Esophagus squamous epithelium (tissue), 4 donors: Measurements from ENCODE around the gene TBC1D5.

Experiments used
- POLR2A ChIP-seq, 4 donors: fragments of 450-650 bp; IDR thresholded peaks; one replicate each; pipeline ENCODE4 v1.6.1; 2017; ENCODE audit warnings: antibody characterized with exemption in 4 of 4, mild to moderate bottlenecking in 4 of 4, moderate library complexity in 3 of 4
- TF ChIP-seq, protein P1 (sequence below), 6 experiments: fragments of 450-650 bp in 4 of 6; fragments of 200-600 bp in 2 of 6; sonication (generic) in 2 of 6; IDR thresholded peaks; one replicate each; pipeline ENCODE4 v1.5.1; 2016 to 2019; ENCODE audit warnings: antibody characterized with exemption in 6 of 6, mild to moderate bottlenecking in 4 of 6, moderate library complexity in 4 of 6

DNA sequence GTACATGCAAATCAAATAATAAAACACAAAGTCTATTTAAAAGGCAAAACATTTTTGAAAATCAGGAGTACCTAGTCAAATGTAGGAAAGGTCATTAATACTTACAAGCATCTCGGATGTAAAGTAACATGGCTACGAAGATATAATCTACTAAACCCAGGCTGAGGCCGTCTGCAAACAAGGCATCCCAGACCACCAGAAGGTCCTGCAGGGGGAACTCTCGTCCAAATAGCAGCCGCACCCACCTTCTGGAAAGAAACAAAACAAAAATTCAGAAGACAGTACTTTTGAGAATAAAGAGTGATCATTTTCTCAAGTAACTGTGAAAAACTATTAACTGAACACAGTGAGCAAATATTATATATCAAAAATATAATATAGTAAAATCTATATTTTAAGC is 434.5 kb downstream of the TBC1D5 start:
- TF ChIP-seq, protein P1, sequence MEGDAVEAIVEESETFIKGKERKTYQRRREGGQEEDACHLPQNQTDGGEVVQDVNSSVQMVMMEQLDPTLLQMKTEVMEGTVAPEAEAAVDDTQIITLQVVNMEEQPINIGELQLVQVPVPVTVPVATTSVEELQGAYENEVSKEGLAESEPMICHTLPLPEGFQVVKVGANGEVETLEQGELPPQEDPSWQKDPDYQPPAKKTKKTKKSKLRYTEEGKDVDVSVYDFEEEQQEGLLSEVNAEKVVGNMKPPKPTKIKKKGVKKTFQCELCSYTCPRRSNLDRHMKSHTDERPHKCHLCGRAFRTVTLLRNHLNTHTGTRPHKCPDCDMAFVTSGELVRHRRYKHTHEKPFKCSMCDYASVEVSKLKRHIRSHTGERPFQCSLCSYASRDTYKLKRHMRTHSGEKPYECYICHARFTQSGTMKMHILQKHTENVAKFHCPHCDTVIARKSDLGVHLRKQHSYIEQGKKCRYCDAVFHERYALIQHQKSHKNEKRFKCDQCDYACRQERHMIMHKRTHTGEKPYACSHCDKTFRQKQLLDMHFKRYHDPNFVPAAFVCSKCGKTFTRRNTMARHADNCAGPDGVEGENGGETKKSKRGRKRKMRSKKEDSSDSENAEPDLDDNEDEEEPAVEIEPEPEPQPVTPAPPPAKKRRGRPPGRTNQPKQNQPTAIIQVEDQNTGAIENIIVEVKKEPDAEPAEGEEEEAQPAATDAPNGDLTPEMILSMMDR (IDR thresholded peaks at IDR 0.05): no peak
- TF ChIP-seq POLR2A (IDR thresholded peaks at IDR 0.05): no peak
